Stomach smooth muscle (tissue), 2 donors: Measurements from ENCODE around the gene FBXW8.

Experiments used
- H3K27ac ChIP-seq: one replicate; pipeline ENCODE4 v1.7.0; 2013; ENCODE audit warnings: mild to moderate bottlenecking, low read length, inconsistent platforms
- H3K27me3 ChIP-seq, 2 donors: one replicate each; pipeline ENCODE4 v1.7.0; 2013; ENCODE audit warnings: low read length in 2 of 2; ENCODE audit not compliant: insufficient read depth in 2 of 2, control insufficient read depth in 1 of 2
- H3K36me3 ChIP-seq, 2 donors: one replicate each; pipeline ENCODE4 v1.7.0; 2013; ENCODE audit warnings: low read length in 2 of 2; ENCODE audit not compliant: control insufficient read depth in 2 of 2, insufficient read depth in 2 of 2
- H3K4me1 ChIP-seq: one replicate; pipeline ENCODE4 v1.7.0; 2013; ENCODE audit warnings: low read length; ENCODE audit not compliant: control insufficient read depth, insufficient read depth
- H3K4me3 ChIP-seq, 2 donors: one replicate each; pipeline ENCODE4 v1.7.0; 2013; ENCODE audit warnings: low read length in 2 of 2
- H3K9ac ChIP-seq, 2 donors: one replicate each; pipeline ENCODE4 v1.7.0; 2013; ENCODE audit warnings: low read length in 2 of 2, mild to moderate bottlenecking in 1 of 2
- H3K9me3 ChIP-seq, 2 donors: one replicate each; pipeline ENCODE4 v1.7.0; 2013; ENCODE audit warnings: low read length in 2 of 2; ENCODE audit not compliant: control insufficient read depth in 2 of 2
- donor health status: healthy.
- donor health status: Pancreatic carcinoma.

The FBXW8 gene

GRCh38 chr12:117060246-117060928 is 149.6 kb downstream of the FBXW8 start:
- H3K9me3 ChIP-seq, result no peaks in the 10 kb centered on the region
- H3K4me3 ChIP-seq, result no peak overlapping the region
- no peaks in the 10 kb centered on the region for H3K36me3 ChIP-seq
- no peak overlapping the region for H3K9ac ChIP-seq
- H3K27me3 ChIP-seq, result peaks cover 0 to 5% of the 10 kb centered on the region in 2 donors
- no peaks in the 10 kb centered on the region for H3K4me1 ChIP-seq
- H3K27ac ChIP-seq, result no peak overlapping the region

- Histone ChIP-seq H3K9ac (no peak overlapping the region), H3K4me3 (no peak overlapping the region), H3K27me3 (peaks cover 0 to 5% of the 10 kb centered on the region in 2 donors), H3K4me1 (no peaks in the 10 kb centered on the region), H3K36me3 (no peaks in the 10 kb centered on the region), H3K9me3 (no peaks in the 10 kb centered on the region), H3K27ac (no peak overlapping the region)
Observed at GRCh38 chr12:117060929-117061305, 150.2 kb downstream of the FBXW8 start.

- Histone ChIP-seq H3K4me1 (no peaks in the 10 kb centered on the region), H3K36me3 (no peaks in the 10 kb centered on the region), H3K27ac (no peak overlapping the region), H3K27me3 (peaks cover 0 to 5% of the 10 kb centered on the region in 2 donors), H3K9me3 (no peaks in the 10 kb centered on the region), H3K4me3 (no peak overlapping the region), H3K9ac (no peak overlapping the region)
Observed at GRCh38 chr12:117061555-117062079, 150.9 kb downstream of the FBXW8 start.

GRCh38 chr12:117063162-117063911 is 152.6 kb downstream of the FBXW8 start:
- no peak overlapping the region for H3K27ac ChIP-seq
- H3K4me3 ChIP-seq, result no peak overlapping the region
- no peaks in the 10 kb centered on the region for H3K36me3 ChIP-seq

GRCh38 chr12:117064049-117064448 is 153.3 kb downstream of the FBXW8 start:
- Histone ChIP-seq H3K9ac (no peak overlapping the region), H3K4me1 (no peaks in the 10 kb centered on the region), H3K36me3 (no peaks in the 10 kb centered on the region), H3K9me3 (no peaks in the 10 kb centered on the region), H3K27ac (no peak overlapping the region), H3K4me3 (no peak overlapping the region), H3K27me3 (peaks cover 0 to 5% of the 10 kb centered on the region in 2 donors)

More at GRCh38 chr12:117063162-117063911, 152.6 kb downstream of the FBXW8 start:
- Histone ChIP-seq H3K9me3 (no peaks in the 10 kb centered on the region), H3K4me1 (no peaks in the 10 kb centered on the region), H3K27me3 (peaks cover 0 to 5% of the 10 kb centered on the region in 2 donors), H3K9ac (no peak overlapping the region)

- Histone ChIP-seq H3K27me3 (peaks cover 0 to 5% of the 10 kb centered on the region in 2 donors), H3K9ac (no peak overlapping the region), H3K36me3 (no peaks in the 10 kb centered on the region), H3K4me3 (no peak overlapping the region), H3K9me3 (no peaks in the 10 kb centered on the region), H3K4me1 (no peaks in the 10 kb centered on the region), H3K27ac (no peak overlapping the region)
Observed at GRCh38 chr12:117064596-117064995, 153.8 kb downstream of the FBXW8 start.

GRCh38 chr12:117067016-117067415 is 156.3 kb downstream of the FBXW8 start:
- Histone ChIP-seq H3K9me3 (no peaks in the 10 kb centered on the region), H3K4me1 (no peaks in the 10 kb centered on the region), H3K27ac (no peak overlapping the region)

GRCh38 chr12:117067638-117068037 is 156.9 kb downstream of the FBXW8 start:
- no peak overlapping the region for H3K9ac ChIP-seq
- H3K36me3 ChIP-seq, result no peaks in the 10 kb centered on the region
- H3K27ac ChIP-seq, result no peak overlapping the region

More at GRCh38 chr12:117067016-117067415, 156.3 kb downstream of the FBXW8 start:
- Histone ChIP-seq H3K27me3 (peaks cover 0 to 2% of the 10 kb centered on the region in 2 donors), H3K36me3 (no peaks in the 10 kb centered on the region), H3K9ac (no peak overlapping the region), H3K4me3 (no peak overlapping the region)

GRCh38 chr12:117068492-117068891 is 157.7 kb downstream of the FBXW8 start:
- Histone ChIP-seq H3K27me3 (no peaks in the 10 kb centered on the region), H3K9me3 (no peaks in the 10 kb centered on the region), H3K9ac (no peak overlapping the region), H3K4me3 (no peak overlapping the region), H3K36me3 (no peaks in the 10 kb centered on the region), H3K27ac (no peak overlapping the region), H3K4me1 (no peaks in the 10 kb centered on the region)

More at GRCh38 chr12:117067638-117068037, 156.9 kb downstream of the FBXW8 start:
- H3K9me3 ChIP-seq, result no peaks in the 10 kb centered on the region
- no peak overlapping the region for H3K4me3 ChIP-seq
- no peaks in the 10 kb centered on the region for H3K27me3 ChIP-seq
- H3K4me1 ChIP-seq, result no peaks in the 10 kb centered on the region

GRCh38 chr12:117069101-117069797 is 158.5 kb downstream of the FBXW8 start:
- Histone ChIP-seq H3K4me3 (no peak overlapping the region), H3K9ac (no peak overlapping the region), H3K27ac (no peak overlapping the region), H3K9me3 (no peaks in the 10 kb centered on the region), H3K36me3 (no peaks in the 10 kb centered on the region), H3K4me1 (no peaks in the 10 kb centered on the region), H3K27me3 (no peaks in the 10 kb centered on the region)
